HG02763 (cell line): ENCODE data around the gene EFNB3.

Experiments
- ATAC-seq: cut with Tn5 transposase; IDR thresholded peaks from one replicate; pipeline ENCODE4 v1.9.1; 2021; ENCODE audit warnings: mild to moderate bottlenecking, moderate library complexity; ENCODE audit not compliant: unreplicated experiment

EFNB3 gene

GRCh38 chr17:7704601-7705268, at the start of gene EFNB3:
Gene EFNB3, plus strand, starts transcription at chr17:7705202. Its CDS starts 397 bp downstream, at chr17:7705599.
- no peak for ATAC-seq

GRCh38 chr17:7655541-7655840, 49.5 kb upstream of the EFNB3 start:
- ATAC-seq = no peak

- no peak for ATAC-seq
Measured at GRCh38 chr17:7656958-7657609, 47.9 kb upstream of the EFNB3 start.

GRCh38 chr17:7667656-7668406, 37.2 kb upstream of the EFNB3 start:
- ATAC-seq = no peak

- no peak for ATAC-seq
Measured at GRCh38 chr17:7668482-7668881, 36.5 kb upstream of the EFNB3 start.

GRCh38 chr17:7673239-7673638, 31.8 kb upstream of the EFNB3 start:
- no peak for ATAC-seq

GRCh38 chr17:7674934-7675333, 30.1 kb upstream of the EFNB3 start:
- ATAC-seq = no peak

- ATAC-seq = no peak
Measured at GRCh38 chr17:7676533-7676932, 28.5 kb upstream of the EFNB3 start.

GRCh38 chr17:7677388-7678067, 27.5 kb upstream of the EFNB3 start:
- ATAC-seq = no peak

- ATAC-seq = no peak
Measured at GRCh38 chr17:7684851-7685532, 20.0 kb upstream of the EFNB3 start.

GRCh38 chr17:7685533-7686221, 19.3 kb upstream of the EFNB3 start:
- peak; percentile 51 for ATAC-seq

GRCh38 chr17:7686222-7687071, 18.6 kb upstream of the EFNB3 start:
- ATAC-seq = peak; percentile 42

- no peak for ATAC-seq
Measured at GRCh38 chr17:7687072-7687907, 17.7 kb upstream of the EFNB3 start, which contains the start of gene TP53. Gene TP53, minus strand, starts transcription at chr17:7687490. Its CDS starts 10,896 bp downstream, at chr17:7676594.

GRCh38 chr17:7687908-7688807, 16.8 kb upstream of the EFNB3 start, which contains the start of gene WRAP53:
Gene WRAP53, plus strand, starts transcription at chr17:7688477. Its CDS starts 172 bp downstream, at chr17:7688649.
- ATAC-seq = peak; percentile 72

- no peak for ATAC-seq
Measured at GRCh38 chr17:7688808-7689316, 16.1 kb upstream of the EFNB3 start.

GRCh38 chr17:7695586-7695985, 9.4 kb upstream of the EFNB3 start:
- ATAC-seq = no peak
